SK-N-MC (cell line): ENCODE measurements around the gene TBC1D7.

Source experiments
- EZH2 ChIP-seq: fragments of 200-600 bp; sonication (generic); IDR thresholded peaks from one replicate; pipeline ENCODE4 v1.6.1; 2017; ENCODE audit warnings: antibody characterized with exemption
- POLR2AphosphoS5 ChIP-seq: IDR thresholded peaks from 2 replicates; pipeline ENCODE4 v1.6.1; 2012; ENCODE audit warnings: mild to moderate bottlenecking, low read depth, low read length, borderline replicate concordance

DNA sequence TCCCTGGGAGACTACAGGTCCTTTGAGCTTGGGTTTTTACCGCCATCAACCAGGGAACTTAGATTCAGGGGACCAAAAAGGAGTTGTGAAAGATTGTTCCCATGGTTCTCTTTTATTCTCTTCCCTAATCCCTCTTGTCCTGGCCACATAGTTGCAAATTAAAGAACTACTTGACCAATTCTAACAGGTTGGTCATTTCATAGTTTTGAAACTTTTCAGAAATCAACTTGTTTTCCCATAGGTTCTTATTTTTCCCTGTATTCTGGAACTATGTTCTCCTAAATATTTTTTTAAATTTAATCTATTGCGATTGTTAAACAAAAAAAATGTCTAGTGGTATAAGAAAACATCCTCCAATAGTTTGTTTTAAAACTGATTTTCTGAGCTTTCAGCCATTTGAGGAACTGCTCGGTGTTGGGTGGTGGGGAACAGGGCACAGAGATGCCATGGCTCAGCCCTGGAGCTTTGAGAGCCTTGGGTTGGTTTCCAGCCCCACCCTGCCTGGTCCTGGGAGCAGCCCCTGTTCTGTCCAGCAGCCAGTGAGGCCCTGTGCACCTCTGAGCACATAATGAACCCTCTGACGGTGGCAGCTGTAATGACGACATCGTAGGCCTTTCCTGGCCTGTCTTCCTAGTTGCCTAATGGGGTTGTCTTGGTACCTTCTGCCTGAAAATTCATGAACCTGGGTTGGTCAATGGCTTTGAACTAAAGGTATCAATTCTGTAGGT lies 53.5 kb downstream of the TBC1D7 start:
- TF ChIP-seq POLR2AphosphoS5 (no peak), EZH2 (no peak)
